Thyroid gland (tissue), 4 donors: Measurements from ENCODE around the gene MFSD8.

ENCODE experiments used
- POLR2A ChIP-seq, 2 donors: fragments of 450-650 bp; IDR thresholded peaks; one replicate each; pipeline ENCODE4 v1.6.1; 2017; ENCODE audit warnings: antibody characterized with exemption in 2 of 2, mild to moderate bottlenecking in 2 of 2, moderate library complexity in 1 of 2
- TF ChIP-seq, protein P1 (sequence below), 6 experiments: fragments of 200-600 bp in 3 of 6; fragments of 450-650 bp in 3 of 6; sonication (generic) in 3 of 6; IDR thresholded peaks; one replicate each; pipeline ENCODE4 v1.5.1; 2016 to 2019; ENCODE audit warnings: antibody characterized with exemption in 6 of 6, mild to moderate bottlenecking in 2 of 6, inconsistent platforms in 1 of 6, moderate library complexity in 1 of 6

DNA sequence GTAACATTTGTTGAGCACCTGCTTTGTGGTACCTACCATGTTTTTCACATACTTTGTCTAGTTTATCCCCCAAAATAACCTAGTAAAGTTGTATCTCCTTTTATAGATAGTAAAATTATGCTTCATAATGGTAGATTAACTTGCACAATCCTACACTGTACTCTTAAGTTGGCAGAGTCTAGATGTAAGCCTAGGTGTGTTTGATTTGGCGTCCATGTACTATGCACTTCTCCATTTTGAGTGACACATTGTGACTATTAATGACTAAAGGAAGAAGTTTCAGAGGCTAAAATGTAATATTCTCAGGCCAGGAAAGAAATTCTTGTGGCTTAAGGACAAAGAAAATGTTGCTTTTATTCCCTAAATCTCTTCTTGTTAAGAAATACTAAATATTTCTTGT, 68.9 kb downstream of the MFSD8 start:
- no peak for TF ChIP-seq POLR2A (IDR thresholded peaks at IDR 0.05)
- TF ChIP-seq, protein P1, sequence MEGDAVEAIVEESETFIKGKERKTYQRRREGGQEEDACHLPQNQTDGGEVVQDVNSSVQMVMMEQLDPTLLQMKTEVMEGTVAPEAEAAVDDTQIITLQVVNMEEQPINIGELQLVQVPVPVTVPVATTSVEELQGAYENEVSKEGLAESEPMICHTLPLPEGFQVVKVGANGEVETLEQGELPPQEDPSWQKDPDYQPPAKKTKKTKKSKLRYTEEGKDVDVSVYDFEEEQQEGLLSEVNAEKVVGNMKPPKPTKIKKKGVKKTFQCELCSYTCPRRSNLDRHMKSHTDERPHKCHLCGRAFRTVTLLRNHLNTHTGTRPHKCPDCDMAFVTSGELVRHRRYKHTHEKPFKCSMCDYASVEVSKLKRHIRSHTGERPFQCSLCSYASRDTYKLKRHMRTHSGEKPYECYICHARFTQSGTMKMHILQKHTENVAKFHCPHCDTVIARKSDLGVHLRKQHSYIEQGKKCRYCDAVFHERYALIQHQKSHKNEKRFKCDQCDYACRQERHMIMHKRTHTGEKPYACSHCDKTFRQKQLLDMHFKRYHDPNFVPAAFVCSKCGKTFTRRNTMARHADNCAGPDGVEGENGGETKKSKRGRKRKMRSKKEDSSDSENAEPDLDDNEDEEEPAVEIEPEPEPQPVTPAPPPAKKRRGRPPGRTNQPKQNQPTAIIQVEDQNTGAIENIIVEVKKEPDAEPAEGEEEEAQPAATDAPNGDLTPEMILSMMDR (IDR thresholded peaks at IDR 0.05) = no peak
